Uterus (tissue), 2 donors: Measurements from ENCODE around the gene LYPD6B.

Source experiments
- POLR2A ChIP-seq, 2 donors: fragments of 450-650 bp; IDR thresholded peaks; one replicate each; pipeline ENCODE4 v1.6.1; 2016; ENCODE audit warnings: antibody characterized with exemption in 2 of 2, mild to moderate bottlenecking in 1 of 2, moderate library complexity in 1 of 2
- TF ChIP-seq, protein P1 (sequence below), 4 experiments: fragments of 200-600 bp in 2 of 4; fragments of 450-650 bp in 2 of 4; sonication (generic) in 2 of 4; IDR thresholded peaks; one replicate each; pipeline ENCODE4 v1.5.1; 2016 to 2019; ENCODE audit warnings: antibody characterized with exemption in 4 of 4, mild to moderate bottlenecking in 2 of 4, moderate library complexity in 1 of 4

DNA sequence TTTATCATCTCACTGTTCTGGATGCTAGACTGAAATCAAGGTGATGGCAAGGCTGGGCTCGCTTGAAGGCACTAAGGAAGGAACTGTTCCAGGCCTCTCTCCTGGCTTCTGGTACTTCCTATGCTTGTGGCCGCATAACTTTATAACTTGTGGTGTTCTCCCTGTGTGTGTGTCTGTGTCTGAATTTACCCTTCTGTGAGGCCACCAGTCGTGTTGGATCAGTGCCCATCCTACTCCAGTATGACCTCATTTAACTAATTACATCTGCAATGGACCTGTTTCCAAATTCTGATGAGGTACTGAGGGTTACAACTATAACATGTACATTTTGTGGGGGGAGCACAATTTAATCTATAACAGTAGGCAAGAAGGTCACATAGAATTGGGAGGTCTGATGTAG, 41.6 kb downstream of the LYPD6B start:
- TF ChIP-seq, protein P1, sequence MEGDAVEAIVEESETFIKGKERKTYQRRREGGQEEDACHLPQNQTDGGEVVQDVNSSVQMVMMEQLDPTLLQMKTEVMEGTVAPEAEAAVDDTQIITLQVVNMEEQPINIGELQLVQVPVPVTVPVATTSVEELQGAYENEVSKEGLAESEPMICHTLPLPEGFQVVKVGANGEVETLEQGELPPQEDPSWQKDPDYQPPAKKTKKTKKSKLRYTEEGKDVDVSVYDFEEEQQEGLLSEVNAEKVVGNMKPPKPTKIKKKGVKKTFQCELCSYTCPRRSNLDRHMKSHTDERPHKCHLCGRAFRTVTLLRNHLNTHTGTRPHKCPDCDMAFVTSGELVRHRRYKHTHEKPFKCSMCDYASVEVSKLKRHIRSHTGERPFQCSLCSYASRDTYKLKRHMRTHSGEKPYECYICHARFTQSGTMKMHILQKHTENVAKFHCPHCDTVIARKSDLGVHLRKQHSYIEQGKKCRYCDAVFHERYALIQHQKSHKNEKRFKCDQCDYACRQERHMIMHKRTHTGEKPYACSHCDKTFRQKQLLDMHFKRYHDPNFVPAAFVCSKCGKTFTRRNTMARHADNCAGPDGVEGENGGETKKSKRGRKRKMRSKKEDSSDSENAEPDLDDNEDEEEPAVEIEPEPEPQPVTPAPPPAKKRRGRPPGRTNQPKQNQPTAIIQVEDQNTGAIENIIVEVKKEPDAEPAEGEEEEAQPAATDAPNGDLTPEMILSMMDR (IDR thresholded peaks at IDR 0.05) = no peak
- TF ChIP-seq POLR2A (IDR thresholded peaks at IDR 0.05) = no peak
